SW480 (cell line): ENCODE results near the gene NALCN.

ENCODE experiments used
- DNase-seq: peaks from one replicate; pipeline ENCODE4 v3.0.0-alpha.2; 2016; ENCODE audit warnings: low spot score

NALCN gene

DNA sequence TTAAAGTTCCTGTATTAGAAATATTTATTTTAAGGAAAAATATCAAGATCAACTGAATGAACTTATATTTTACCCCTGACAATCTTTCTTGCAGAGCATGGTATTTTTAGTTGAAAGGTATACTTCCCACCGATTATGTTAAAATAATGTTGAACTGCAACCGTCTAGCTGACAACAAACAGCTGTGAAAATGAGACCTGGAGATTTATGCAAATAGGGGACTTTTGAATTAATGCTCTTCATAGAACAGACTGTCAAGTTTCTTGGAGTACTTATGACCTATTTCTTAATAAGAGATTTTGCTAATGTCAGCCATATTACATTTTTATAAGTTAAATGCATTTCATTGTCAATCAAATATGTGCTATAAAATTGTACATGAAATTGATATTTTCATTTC, 210.9 kb downstream of the NALCN start:
- no peak for DNase-seq

GRCh38 chr13:101204270-101205020, 211.9 kb downstream of the NALCN start:
- DNase-seq, result no peak

- DNase-seq, result peak; percentile 11
Observed at GRCh38 chr13:101202590-101202989, 213.7 kb downstream of the NALCN start.

- no peak for DNase-seq
Observed at GRCh38 chr13:101190976-101191375, 225.3 kb downstream of the NALCN start.

DNA sequence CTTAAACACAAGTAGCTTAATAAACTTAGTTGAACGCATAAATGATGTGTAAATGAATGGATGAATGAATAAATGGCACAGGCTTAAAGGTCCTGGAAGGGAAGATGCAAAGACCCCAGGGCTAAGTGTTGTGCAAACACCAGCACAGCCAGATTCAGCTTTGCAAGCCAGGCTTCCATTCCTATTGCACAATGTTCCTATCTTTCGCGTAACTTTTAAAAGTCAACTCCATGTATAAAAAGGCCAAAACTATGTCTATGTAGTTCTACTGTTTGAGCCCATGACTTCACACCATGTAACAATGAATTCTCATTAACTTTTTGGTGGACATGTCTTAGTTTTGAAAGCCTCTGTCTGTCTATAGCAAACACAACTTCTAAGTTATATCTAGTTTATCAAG, 226.0 kb downstream of the NALCN start:
- no peak for DNase-seq

DNA sequence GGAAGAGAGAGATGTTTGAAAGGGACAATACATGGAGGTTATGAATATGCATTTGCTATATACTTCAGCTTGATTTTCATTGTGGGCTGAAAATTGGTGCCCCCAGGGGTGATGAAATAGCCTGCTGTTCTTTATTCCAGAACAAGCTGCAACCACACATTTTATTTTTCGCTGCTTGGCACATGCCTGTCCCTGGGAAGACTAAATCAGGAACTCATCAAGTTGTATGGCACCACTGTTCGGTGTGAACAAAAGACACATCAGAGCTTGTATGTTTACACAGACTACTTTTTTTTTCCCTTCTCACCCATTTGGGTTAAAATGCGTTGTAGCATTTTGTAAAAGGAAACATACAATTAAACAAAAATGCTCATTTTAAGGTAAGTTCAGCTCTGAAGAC, 230.7 kb downstream of the NALCN start:
- DNase-seq, result no peak

GRCh38 chr13:101181076-101181685, 235.1 kb downstream of the NALCN start:
- no peak for DNase-seq

- DNase-seq, result no peak
Observed at GRCh38 chr13:101179021-101179420, 237.3 kb downstream of the NALCN start.

GRCh38 chr13:101178406-101178805, 237.9 kb downstream of the NALCN start:
- DNase-seq, result no peak

GRCh38 chr13:101170306-101170705, 246.0 kb downstream of the NALCN start:
- no peak for DNase-seq

- DNase-seq, result no peak
Observed at GRCh38 chr13:101157261-101157660, 259.0 kb downstream of the NALCN start.

DNA sequence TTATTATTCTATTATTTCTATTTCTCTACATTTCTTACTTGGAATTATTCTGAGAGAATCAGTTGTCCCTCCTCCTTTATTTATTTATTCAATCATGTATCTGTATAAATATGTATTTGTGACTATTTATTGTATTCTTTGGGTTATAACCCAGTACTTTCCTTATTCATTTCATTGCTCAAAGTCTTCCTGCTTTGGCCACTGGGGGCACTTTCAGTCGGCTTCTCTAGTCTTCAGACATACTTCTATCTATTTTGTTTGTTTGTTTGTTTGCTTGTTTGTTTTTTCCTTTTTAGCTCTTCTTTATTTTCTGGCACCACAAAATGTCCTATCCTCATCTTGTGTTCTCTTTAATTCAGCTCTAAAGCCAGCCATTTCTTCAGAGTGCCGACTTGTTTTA, 260.4 kb downstream of the NALCN start:
- DNase-seq, result peak; percentile 9

DNA sequence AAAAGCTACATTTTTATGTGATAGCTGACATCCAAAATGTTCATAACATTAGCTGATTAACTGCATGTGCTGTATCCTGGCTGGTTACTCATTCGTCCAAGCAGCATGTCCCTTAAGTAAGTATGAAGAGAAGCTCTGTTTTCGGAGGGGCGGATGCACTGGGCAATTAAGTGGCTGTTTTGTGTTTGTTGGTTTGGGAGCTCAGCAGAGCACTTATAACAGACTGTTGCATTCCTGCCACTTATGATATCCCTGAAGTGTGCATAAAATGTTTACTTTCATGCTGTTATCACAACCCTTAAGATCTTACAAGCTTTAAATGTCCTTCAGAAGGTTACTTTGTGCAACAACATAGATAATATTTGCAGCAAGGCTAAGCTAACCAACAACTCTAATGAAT, 264.1 kb downstream of the NALCN start:
- no peak for DNase-seq

GRCh38 chr13:101150998-101151397, 265.3 kb downstream of the NALCN start:
- DNase-seq, result no peak

DNA sequence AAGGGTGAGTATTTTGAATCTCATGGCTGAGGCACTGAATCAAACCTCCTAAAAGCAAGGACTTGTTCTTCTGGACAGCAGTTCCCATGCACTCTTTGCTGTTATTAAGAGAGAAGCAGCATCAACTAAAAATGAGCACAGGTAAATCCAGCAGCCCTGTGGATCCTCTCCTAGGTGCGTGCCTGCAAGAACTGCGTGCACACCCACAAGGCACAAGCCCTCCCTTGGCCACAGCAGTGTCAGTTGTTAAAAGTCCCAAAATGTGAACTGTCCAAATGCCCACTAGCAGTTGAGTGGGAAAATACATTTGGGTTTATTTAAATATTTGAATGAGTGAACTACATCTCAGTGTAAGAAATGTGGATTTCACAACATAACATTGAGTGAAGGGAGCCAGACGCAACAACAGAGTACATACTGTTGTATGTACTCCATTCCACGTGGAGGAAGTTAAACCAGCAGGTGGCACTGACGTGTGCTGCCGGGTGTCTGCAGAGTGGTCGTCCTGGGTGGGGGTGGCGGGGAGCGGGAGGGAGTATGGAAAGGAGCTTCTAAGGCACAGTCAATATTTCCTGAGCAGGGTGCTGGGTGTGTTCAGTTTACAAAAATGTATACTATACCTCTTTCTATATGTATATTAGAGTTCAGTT, 266.4 kb downstream of the NALCN start:
- DNase-seq, result no peak

DNA sequence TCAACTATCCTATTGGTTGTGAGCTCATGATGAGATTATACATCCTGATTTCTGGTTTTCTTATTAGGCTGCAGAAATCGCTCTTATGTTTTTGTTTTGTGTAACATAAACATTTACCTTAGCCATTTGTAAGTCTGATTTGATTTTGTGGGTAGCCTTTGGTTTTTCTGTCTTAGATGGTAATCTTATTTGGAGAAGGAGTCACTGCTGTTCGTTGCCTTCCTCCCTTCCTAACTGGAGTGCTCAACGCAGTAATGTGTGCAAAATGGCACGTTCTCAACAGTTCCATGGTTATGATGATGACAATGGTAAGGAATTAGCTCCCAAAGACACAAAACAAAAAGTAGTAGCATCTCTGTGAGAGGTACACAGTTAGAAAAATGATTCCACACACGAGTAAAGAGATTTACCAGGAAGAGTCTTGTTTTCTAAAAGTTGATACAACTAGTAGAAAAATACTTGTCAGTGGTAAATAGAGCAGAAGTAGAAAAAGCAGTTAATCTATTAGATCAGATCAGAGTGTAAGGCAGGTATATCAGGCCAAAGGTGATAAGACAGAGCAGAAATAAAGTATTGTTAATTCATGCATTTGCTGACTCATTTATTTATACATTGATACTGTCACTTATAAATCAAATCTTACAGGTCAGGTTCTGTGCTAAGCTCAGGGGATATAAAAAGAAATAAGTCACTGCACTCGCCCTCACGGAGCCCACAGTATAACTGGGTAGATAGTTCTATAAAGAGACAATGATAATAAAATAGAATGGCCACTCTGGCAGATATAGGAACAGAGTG, 270.0 kb downstream of the NALCN start:
- DNase-seq, result no peak

- DNase-seq, result peak; percentile 56
Observed at GRCh38 chr13:101144808-101145419, 271.4 kb downstream of the NALCN start.

DNA sequence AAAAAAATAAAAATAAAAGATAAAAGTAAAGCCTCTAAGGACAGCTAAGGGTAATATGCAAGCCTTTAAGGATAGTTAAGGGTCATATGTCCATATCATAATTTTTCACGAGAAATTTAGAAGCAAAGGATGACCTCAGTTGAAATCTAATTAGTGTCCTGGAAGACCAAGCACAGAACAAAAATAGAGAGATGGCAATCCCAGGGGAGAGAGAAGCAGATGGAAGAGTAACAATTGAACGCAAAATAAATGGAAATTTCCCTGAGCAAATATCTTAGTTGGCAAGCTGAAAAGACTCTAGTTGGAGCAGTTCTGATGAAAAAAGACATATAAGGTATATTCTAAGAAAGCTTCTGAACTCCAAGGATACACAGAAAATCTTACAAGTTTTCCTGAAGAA, 275.4 kb downstream of the NALCN start:
- DNase-seq, result no peak

GRCh38 chr13:101140087-101140770, 276.1 kb downstream of the NALCN start:
- DNase-seq, result no peak

DNA sequence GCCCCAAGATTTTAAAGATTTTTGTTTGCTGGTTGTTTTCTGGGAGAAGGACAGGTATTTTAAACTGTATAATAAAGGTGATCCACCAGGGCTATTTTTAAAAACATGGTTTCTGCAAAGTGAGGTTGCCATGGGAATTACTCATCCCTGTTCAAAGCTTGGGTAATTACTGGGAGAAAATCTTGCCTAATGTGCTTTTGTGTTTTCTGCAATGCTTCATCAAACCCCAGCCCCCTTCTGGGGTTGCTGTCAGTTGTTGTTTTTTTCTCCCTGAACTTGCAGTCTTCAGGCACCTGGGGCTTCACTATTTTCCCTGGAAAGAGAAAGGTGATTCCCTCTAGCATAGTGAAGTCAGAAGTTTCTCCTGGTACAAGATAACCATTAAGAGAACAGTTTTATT, 277.2 kb downstream of the NALCN start:
- no peak for DNase-seq

- peak; percentile 41 for DNase-seq
Observed at GRCh38 chr13:101127741-101128353, 288.5 kb downstream of the NALCN start.
